ENCODE measurements around the gene TUBG1. TPM values are rescaled to one million over a fixed set of nuclear protein-coding genes. Genes with fewer than 3 reads are reported as not detected.

The TUBG1 gene
- total RNA-seq, 1 experiment from 2014 or later: 140 TPM

GRCh38 chr17:42642336-42642735 lies 32.9 kb downstream of the TUBG1 start:
- peaks cover 8% of the 10 kb centered on the region for H3K4me1 Mint-ChIP-seq
- ChIA-PET POLR2A (no interaction called here), CTCF (interaction anchor here (0.8 to 1.3 kb wide), 5 partner anchors 32 to 178 kb away, joined by 3 to 5 read pairs (median 4); partner anchors contain the start of genes CNTNAP1, RETREG3 and TUBG1)
- H3K4me3 Mint-ChIP-seq: no peak overlapping the region
- DNase-seq (ENCODE audit: low spot score) (peak; percentile 38), ATAC-seq (peak; percentile 69)
- no peaks in the 10 kb centered on the region for H3K36me3 Mint-ChIP-seq
- no peak overlapping the region for H3K27ac Mint-ChIP-seq
- TF ChIP-seq CTCF (IDR thresholded peaks at IDR 0.05): no peak
- no peak for TF ChIP-seq FOXP4 (CRISPR knock-in tag; IDR thresholded peaks at IDR 0.05)
- TF ChIP-seq HMGA2 (CRISPR knock-in tag; IDR thresholded peaks at IDR 0.05): no peak
- no peak for TF ChIP-seq ZSCAN18 (CRISPR knock-in tag; IDR thresholded peaks at IDR 0.05)
- no peak for TF ChIP-seq USF1 (CRISPR knock-in tag; IDR thresholded peaks at IDR 0.05)
- TF ChIP-seq ZBTB43 (CRISPR knock-in tag; IDR thresholded peaks at IDR 0.05): no peak
- TF ChIP-seq ZBTB21 (CRISPR knock-in tag; IDR thresholded peaks at IDR 0.05; ENCODE audit: borderline replicate concordance): no peak
- TF ChIP-seq ZNF423 (CRISPR knock-in tag; IDR thresholded peaks at IDR 0.05): no peak
- TF ChIP-seq MXD4 (CRISPR knock-in tag; IDR thresholded peaks at IDR 0.05; ENCODE audit: borderline replicate concordance): no peak
- no peak for TF ChIP-seq ZMAT4 (CRISPR knock-in tag; IDR thresholded peaks at IDR 0.05)
- TF ChIP-seq GRHL2 (CRISPR knock-in tag; IDR thresholded peaks at IDR 0.05; ENCODE audit: insufficient replicate concordance, severe bottlenecking): no peak
- no peak for TF ChIP-seq EMX1 (CRISPR knock-in tag; IDR thresholded peaks at IDR 0.05)
- H3K27me3 Mint-ChIP-seq (ENCODE audit: low read depth): no peaks in the 10 kb centered on the region; the same call in 1 of the 2 replicates
- H3K9me3 Mint-ChIP-seq: no peaks in the 10 kb centered on the region

GRCh38 chr17:42647778-42648177 lies 38.3 kb downstream of the TUBG1 start:
- H3K4me1 Mint-ChIP-seq: peaks cover 2% of the 10 kb centered on the region
- ATAC-seq (no peak), DNase-seq (ENCODE audit: low spot score) (no peak)
- no peaks in the 10 kb centered on the region; the same call in 1 of the 2 replicates for H3K27me3 Mint-ChIP-seq (ENCODE audit: low read depth)
- H3K36me3 Mint-ChIP-seq: no peaks in the 10 kb centered on the region
- H3K4me3 Mint-ChIP-seq: no peak overlapping the region
- no peaks in the 10 kb centered on the region for H3K9me3 Mint-ChIP-seq
- POLR2A ChIA-PET: no interaction called here
- H3K27ac Mint-ChIP-seq: no peak overlapping the region
- CTCF ChIA-PET: interaction anchor here (1.1 to 2.0 kb wide), 3 partner anchors 36 to 116 kb away, joined by 3 to 4 read pairs (median 4); partner anchors contain the start of gene PSMC3IP
- TF ChIP-seq ZNF416 (CRISPR knock-in tag; IDR thresholded peaks at IDR 0.05) (no peak), NR1H2 (CRISPR knock-in tag; IDR thresholded peaks at IDR 0.05) (no peak), TEAD1 (CRISPR knock-in tag; IDR thresholded peaks at IDR 0.05) (no peak), ATF6 (CRISPR knock-in tag; IDR thresholded peaks at IDR 0.05) (no peak), OVOL2 (CRISPR knock-in tag; IDR thresholded peaks at IDR 0.05; ENCODE audit: borderline replicate concordance) (no peak), CTCF (IDR thresholded peaks at IDR 0.05) (no peak), ZNF423 (CRISPR knock-in tag; IDR thresholded peaks at IDR 0.05) (no peak), ZNF281 (CRISPR knock-in tag; IDR thresholded peaks at IDR 0.05) (no peak)

Measured in WTC11 (cell line).